ENCODE measurements around the gene KCNQ5.
"Not testable (repeated sequence)": the region's sequence is repeated elsewhere in the genome, so short reads cannot be mapped to it uniquely, and the experiment has no call there.

KCNQ5 gene

GRCh38 chr6:73180763-73181619 lies 559.1 kb downstream of the KCNQ5 start:
- DNase-seq (ENCODE audit: low read depth): peak; percentile 23

GRCh38 chr6:73182021-73182607 lies 560.2 kb downstream of the KCNQ5 start:
- no peak for DNase-seq (ENCODE audit: low read depth)

GRCh38 chr6:73193302-73193701 lies 571.4 kb downstream of the KCNQ5 start:
- DNase-seq (ENCODE audit: low read depth): not testable (repeated sequence)

- DNase-seq (ENCODE audit: low read depth): no peak
These were observed 572.9 kb downstream of the KCNQ5 start for GRCh38 chr6:73194744-73195143.

- DNase-seq (ENCODE audit: low read depth): no peak
These were observed 578.4 kb downstream of the KCNQ5 start for GRCh38 chr6:73200247-73200646.

- DNase-seq (ENCODE audit: low read depth): no peak
These were observed 578.9 kb downstream of the KCNQ5 start for GRCh38 chr6:73200735-73201134.

GRCh38 chr6:73203098-73203497 lies 581.2 kb downstream of the KCNQ5 start:
- DNase-seq (ENCODE audit: low read depth): no peak

GRCh38 chr6:73204252-73204651 lies 582.4 kb downstream of the KCNQ5 start:
- DNase-seq (ENCODE audit: low read depth): no peak

GRCh38 chr6:73207221-73207837 lies 585.5 kb downstream of the KCNQ5 start:
- no peak for DNase-seq (ENCODE audit: low read depth)

- no peak for DNase-seq (ENCODE audit: low read depth)
These were observed 587.3 kb downstream of the KCNQ5 start for GRCh38 chr6:73209117-73209516.

GRCh38 chr6:73216859-73217258 lies 595.0 kb downstream of the KCNQ5 start:
- DNase-seq (ENCODE audit: low read depth): no peak

- DNase-seq (ENCODE audit: low read depth): no peak
These were observed 603.5 kb downstream of the KCNQ5 start, which contains the start of gene KHDC1L for GRCh38 chr6:73225396-73225795. Gene KHDC1L (minus strand): TSS chr6:73225496. CDS start chr6:73225408, 88 bp downstream.

- no peak for DNase-seq (ENCODE audit: low read depth)
These were observed 605.9 kb downstream of the KCNQ5 start for GRCh38 chr6:73227606-73228255.

- DNase-seq (ENCODE audit: low read depth): no peak
These were observed 610.1 kb downstream of the KCNQ5 start for GRCh38 chr6:73231986-73232391.

GRCh38 chr6:73233048-73233447 lies 611.2 kb downstream of the KCNQ5 start:
- DNase-seq (ENCODE audit: low read depth): no peak

GRCh38 chr6:73233971-73234370 lies 612.1 kb downstream of the KCNQ5 start:
- DNase-seq (ENCODE audit: low read depth): not testable (repeated sequence)

- DNase-seq (ENCODE audit: low read depth): peak; percentile 19
These were observed 612.9 kb downstream of the KCNQ5 start for GRCh38 chr6:73234733-73235132.

GRCh38 chr6:73236144-73236750 lies 614.4 kb downstream of the KCNQ5 start:
- peak; percentile 17 for DNase-seq (ENCODE audit: low read depth)

GRCh38 chr6:73240730-73241129 lies 618.9 kb downstream of the KCNQ5 start:
- no peak for DNase-seq (ENCODE audit: low read depth)

GRCh38 chr6:73242001-73242400 lies 620.1 kb downstream of the KCNQ5 start:
- DNase-seq (ENCODE audit: low read depth): no peak

Data from HS-27A (cell line).